Loucy (cell line): Measurements from ENCODE around the gene PRPS1L1.

Experiments used
- H2AFZ ChIP-seq: fragments of 200-600 bp; sonication (generic); 2 replicates; pipeline ENCODE4 v1.6.0; 2016; ENCODE audit warnings: antibody characterized with exemption, mild to moderate bottlenecking, low read length, moderate library complexity
- H3F3A ChIP-seq: fragments of 200-600 bp; 2 replicates; pipeline ENCODE4 v1.6.0; 2016; ENCODE audit warnings: antibody characterized with exemption, low read depth, mild to moderate bottlenecking
- H3K27me3 ChIP-seq: fragments of 200-600 bp; sonication (generic); 2 replicates; pipeline ENCODE4 v1.6.1; 2014; ENCODE audit warnings: low read length, mild to moderate bottlenecking; ENCODE audit not compliant: insufficient read depth, poor library complexity, severe bottlenecking
- H3K36me3 ChIP-seq: fragments of 200-600 bp; sonication (generic); 2 replicates; pipeline ENCODE4 v1.6.1; 2016; ENCODE audit warnings: low read length; ENCODE audit not compliant: insufficient read depth
- H3K4me1 ChIP-seq: fragments of 200-600 bp; sonication (generic); 2 replicates; pipeline ENCODE4 v1.5.1; 2014; ENCODE audit warnings: low read length, mild to moderate bottlenecking; ENCODE audit not compliant: insufficient read depth, poor library complexity, severe bottlenecking
- H3K4me2 ChIP-seq: fragments of 200-600 bp; sonication (generic); 2 replicates; pipeline ENCODE4 v1.6.0; 2014; ENCODE audit warnings: antibody characterized with exemption, low read length, low read depth, mild to moderate bottlenecking; ENCODE audit not compliant: poor library complexity, severe bottlenecking
- H3K4me3 ChIP-seq: fragments of 200-600 bp; sonication (generic); 2 replicates; pipeline ENCODE4 v1.5.1; 2014; ENCODE audit warnings: low read length, mild to moderate bottlenecking, mixed read lengths; ENCODE audit not compliant: poor library complexity, severe bottlenecking
- H3K79me2 ChIP-seq: fragments of 200-600 bp; sonication (generic); 2 replicates; pipeline ENCODE4 v1.6.1; 2014; ENCODE audit warnings: low read length; ENCODE audit not compliant: insufficient read depth
- H3K9ac ChIP-seq: fragments of 200-600 bp; sonication (generic); 2 replicates; pipeline ENCODE4 v1.6.0; 2014; ENCODE audit warnings: mild to moderate bottlenecking, low read depth, low read length, moderate library complexity; ENCODE audit not compliant: poor library complexity, severe bottlenecking
- H3K9me2 ChIP-seq: fragments of 200-600 bp; sonication (generic); replicated peaks from 2 replicates; pipeline ENCODE4 v1.6.1; 2016; ENCODE audit warnings: low read depth, low read length, mixed read lengths
- H3K9me3 ChIP-seq: fragments of 200-600 bp; sonication (generic); 2 replicates; pipeline ENCODE4 v1.6.1; 2014; ENCODE audit warnings: mild to moderate bottlenecking, antibody characterized with exemption, low read length, low read depth; ENCODE audit not compliant: insufficient read depth
- H4K20me1 ChIP-seq: fragments of 200-600 bp; sonication (generic); 2 replicates; pipeline ENCODE4 v1.6.0; 2014; ENCODE audit warnings: antibody characterized with exemption, low read length, mild to moderate bottlenecking; ENCODE audit not compliant: insufficient read depth, poor library complexity, severe bottlenecking
- CTCF ChIP-seq: fragments of 200-600 bp; sonication (generic); conservative IDR thresholded peaks from 2 replicates; pipeline ENCODE4 v1.5.1; 2014; ENCODE audit warnings: mild to moderate bottlenecking, antibody characterized with exemption, low read length
- EZH2phosphoT487 ChIP-seq: fragments of 200-600 bp; IDR thresholded peaks from 2 replicates; pipeline ENCODE4 v1.6.1; 2018; ENCODE audit warnings: antibody characterized with exemption, mild to moderate bottlenecking, moderate library complexity, borderline replicate concordance

PRPS1L1 gene

GRCh38 chr7:18030758-18031157 lies 3.1 kb upstream of the PRPS1L1 start:
- no peaks in the 10 kb centered on the region for H3K9me2 ChIP-seq
- H3K4me3 ChIP-seq: no peak overlapping the region
- H3K27me3 ChIP-seq: no peaks in the 10 kb centered on the region
- no peaks in the 10 kb centered on the region for H3K9me3 ChIP-seq
- H3K4me1 ChIP-seq: no peaks in the 10 kb centered on the region
- no peaks in the 10 kb centered on the region for H4K20me1 ChIP-seq
- no peak overlapping the region for H3K4me2 ChIP-seq
- no peak overlapping the region for H2AFZ ChIP-seq
- no peak overlapping the region for H3K9ac ChIP-seq
- TF ChIP-seq CTCF (no peak), EZH2phosphoT487 (no peak)
- no peaks in the 10 kb centered on the region for H3K79me2 ChIP-seq
- H3K36me3 ChIP-seq: no peaks in the 10 kb centered on the region
- no peaks in the 10 kb centered on the region for H3F3A ChIP-seq

- no peaks in the 10 kb centered on the region for H3K36me3 ChIP-seq
- H3K4me3 ChIP-seq: no peak overlapping the region
- TF ChIP-seq CTCF (no peak), EZH2phosphoT487 (no peak)
- no peak overlapping the region for H3K4me2 ChIP-seq
- H2AFZ ChIP-seq: no peak overlapping the region
- no peaks in the 10 kb centered on the region for H3K27me3 ChIP-seq
- no peaks in the 10 kb centered on the region for H3K9me2 ChIP-seq
- no peaks in the 10 kb centered on the region for H3K9me3 ChIP-seq
- no peaks in the 10 kb centered on the region for H3K79me2 ChIP-seq
- no peaks in the 10 kb centered on the region for H3K4me1 ChIP-seq
- H4K20me1 ChIP-seq: no peaks in the 10 kb centered on the region
- H3F3A ChIP-seq: no peaks in the 10 kb centered on the region
- no peak overlapping the region for H3K9ac ChIP-seq
These were observed 7.4 kb downstream of the PRPS1L1 start for GRCh38 chr7:18020138-18020715.

GRCh38 chr7:18019555-18019954 lies 8.1 kb downstream of the PRPS1L1 start:
- Histone ChIP-seq H3K9me3 (no peaks in the 10 kb centered on the region), H3F3A (no peaks in the 10 kb centered on the region), H3K27me3 (no peaks in the 10 kb centered on the region), H3K4me3 (no peak overlapping the region), H3K9me2 (no peaks in the 10 kb centered on the region), H2AFZ (0 out of 2 replicates have a peak overlapping the region, but pooled peaks have one; percentile 29), H3K4me2 (no peak overlapping the region), H4K20me1 (no peaks in the 10 kb centered on the region), H3K4me1 (no peaks in the 10 kb centered on the region), H3K79me2 (no peaks in the 10 kb centered on the region), H3K36me3 (no peaks in the 10 kb centered on the region), H3K9ac (no peak overlapping the region)
- TF ChIP-seq CTCF (no peak), EZH2phosphoT487 (no peak)
